IMR-90 (cell line): ENCODE data around the gene RIC8B. TPM values are rescaled to one million over a fixed set of nuclear protein-coding genes. Genes with fewer than 3 reads are reported as not detected.

Experiments used
- ATAC-seq: fragments of 200-7000 bp; cut with Tn5 transposase; 2 replicates; pipeline ENCODE4 v1.9.1; 2020; ENCODE audit warnings: low read depth, mild to moderate bottlenecking, moderate library complexity
- BruUV-seq: library from RNA; stranded (reverse); fragments of 400-500 nt; replicated peaks from 2 replicates; lab custom pipeline; 2021; lab: Mats Ljungman, UMichigan
- CTCF ChIA-PET: fragments of 300-600 bp; formaldehyde crosslinking; extraction: SDS; loops from one replicate; lab custom pipeline; 2021; ENCODE audit warnings: antibody characterized with exemption; lab: Yijun Ruan, JAX
- POLR2A ChIA-PET: fragments of 300-600 bp; sonication (Branson Sonifier 250); formaldehyde crosslinking; loops from one replicate; lab custom pipeline; 2022; ENCODE audit warnings: antibody characterized with exemption; ENCODE audit not compliant: unreplicated experiment; lab: Charles Lee
- DNase-seq: peaks from one replicate; pipeline ENCODE4 v3.0.0; 2013
- H2AFZ ChIP-seq: replicated peaks from 2 replicates; pipeline ENCODE3; 2013; ENCODE audit warnings: low read length, mild to moderate bottlenecking; ENCODE audit not compliant: poor library complexity
- H2AK5ac ChIP-seq: 2 replicates; pipeline ENCODE4 v1.6.1; 2013; ENCODE audit warnings: low read depth, low read length, inconsistent platforms
- H2AK9ac ChIP-seq: replicated peaks from 2 replicates; pipeline ENCODE3; 2013; ENCODE audit warnings: mild to moderate bottlenecking, low read depth, low read length, moderate library complexity; ENCODE audit not compliant: poor library complexity
- H2BK120ac ChIP-seq: 2 replicates; pipeline ENCODE4 v1.6.1; 2013; ENCODE audit warnings: low read depth, low read length, inconsistent platforms
- H2BK15ac ChIP-seq: 3 replicates; pipeline ENCODE4 v1.6.1; 2013; ENCODE audit warnings: low read depth, low read length, inconsistent platforms
- H2BK20ac ChIP-seq: 2 replicates; pipeline ENCODE4 v1.6.1; 2013; ENCODE audit warnings: low read depth, mild to moderate bottlenecking, inconsistent platforms, low read length, moderate library complexity
- H2BK5ac ChIP-seq: 2 replicates; pipeline ENCODE4 v1.6.1; 2013; ENCODE audit warnings: mild to moderate bottlenecking, low read depth, low read length, inconsistent platforms; ENCODE audit not compliant: poor library complexity, severe bottlenecking
- H3K14ac ChIP-seq: replicated peaks from 2 replicates; pipeline ENCODE4 v1.6.1; 2013; ENCODE audit warnings: low read depth, low read length, inconsistent platforms
- H3K18ac ChIP-seq: 2 replicates; pipeline ENCODE4 v1.6.1; 2013; ENCODE audit warnings: low read depth, low read length, control low read depth
- H3K23ac ChIP-seq: 2 replicates; pipeline ENCODE4 v1.6.1; 2013; ENCODE audit warnings: low read depth, low read length, inconsistent platforms
- H3K27ac ChIP-seq: 2 replicates; pipeline ENCODE4 v1.5.1; 2013; ENCODE audit warnings: mild to moderate bottlenecking, control low read depth, low read length; ENCODE audit not compliant: insufficient read depth
- H3K27me3 ChIP-seq: 2 replicates; pipeline ENCODE4 v1.6.1; 2013; ENCODE audit warnings: low read length; ENCODE audit not compliant: control insufficient read depth, insufficient read depth
- H3K36me3 ChIP-seq: 2 replicates; pipeline ENCODE4 v1.6.1; 2013; ENCODE audit warnings: low read length, mixed read lengths; ENCODE audit not compliant: control insufficient read depth, insufficient read depth
- H3K4ac ChIP-seq: 2 replicates; pipeline ENCODE4 v1.6.1; 2013; ENCODE audit warnings: low read depth, low read length, inconsistent platforms
- H3K4me1 ChIP-seq: 2 replicates; pipeline ENCODE4 v1.6.1; 2013; ENCODE audit warnings: low read length, mixed read lengths; ENCODE audit not compliant: control insufficient read depth, insufficient read depth
- H3K4me2 ChIP-seq: 2 replicates; pipeline ENCODE4 v1.6.1; 2013; ENCODE audit warnings: low read depth, mild to moderate bottlenecking, control low read depth, low read length, moderate library complexity
- H3K4me3 ChIP-seq: 2 replicates; pipeline ENCODE4 v1.5.1; 2013; ENCODE audit warnings: low read depth, mild to moderate bottlenecking, control low read depth, low read length, moderate library complexity; ENCODE audit not compliant: insufficient read depth
- H3K56ac ChIP-seq: 2 replicates; pipeline ENCODE4 v1.6.1; 2013; ENCODE audit warnings: low read length, inconsistent platforms; ENCODE audit not compliant: insufficient read depth; ENCODE audit errors: extremely low read depth
- H3K79me1 ChIP-seq, 2 experiments: 2 replicates each; pipeline ENCODE4 v1.6.1; 2013; ENCODE audit warnings: low read length in 2 of 2, inconsistent platforms in 1 of 2, low read depth in 1 of 2
- H3K9ac ChIP-seq: 2 replicates; pipeline ENCODE4 v1.6.1; 2013; ENCODE audit warnings: low read depth, low read length, control low read depth
- H3K9me1 ChIP-seq: 2 replicates; pipeline ENCODE4 v1.6.1; 2013; ENCODE audit warnings: low read length, inconsistent platforms; ENCODE audit not compliant: insufficient read depth
- H3K9me3 ChIP-seq: 2 replicates; pipeline ENCODE4 v1.6.1; 2013; ENCODE audit warnings: low read length; ENCODE audit not compliant: control insufficient read depth, insufficient read depth
- H4K20me1 ChIP-seq: 2 replicates; pipeline ENCODE4 v1.6.1; 2013; ENCODE audit warnings: low read length, inconsistent platforms; ENCODE audit not compliant: insufficient read depth
- H4K5ac ChIP-seq: 2 replicates; pipeline ENCODE4 v1.6.1; 2013; ENCODE audit warnings: mild to moderate bottlenecking, low read depth, low read length, control low read depth
- H4K8ac ChIP-seq, 2 experiments: 2 replicates each; pipeline ENCODE4 v1.6.1; 2013; ENCODE audit warnings: low read depth in 2 of 2, low read length in 2 of 2, control low read depth in 1 of 2, inconsistent platforms in 1 of 2
- H4K91ac ChIP-seq: 2 replicates; pipeline ENCODE4 v1.6.1; 2013; ENCODE audit warnings: low read depth, low read length, inconsistent platforms; ENCODE audit not compliant: insufficient read depth
- RAD21 ChIP-seq: IDR thresholded peaks from 2 replicates; pipeline ENCODE4 v1.6.1; 2012; ENCODE audit warnings: low read length, improper control_type of control experiment
- RCOR1 ChIP-seq: IDR thresholded peaks from 2 replicates; pipeline ENCODE4 v1.6.1; 2012; ENCODE audit warnings: mild to moderate bottlenecking, low read length, improper control_type of control experiment; ENCODE audit not compliant: insufficient replicate concordance
- SMC3 ChIP-seq: fragments of 150-350 bp; IDR thresholded peaks from 2 replicates; pipeline ENCODE4 v1.6.1; 2016; ENCODE audit warnings: low read depth, mild to moderate bottlenecking, antibody characterized with exemption, low read length, moderate library complexity
- WGBS, 2 experiments: methylation state at CpG; one replicate each; pipeline versions ENCODE4 v1.1.5 to v1.1.7; 2013; ENCODE audit warnings: missing lambda C conversion rate in 2 of 2; ENCODE audit not compliant: insufficient read length in 1 of 2; ENCODE audit errors: extremely low coverage in 2 of 2; 5-methylcytosine and 5-hydroxymethylcytosine counted together
- dilution Hi-C: fragments of 300-500 bp; cut with HindIII; formaldehyde crosslinking; loops from one replicate; pipeline ENCODE4 v1.14.3; 2018; ENCODE audit warnings: low sequenced_read_pairs; ENCODE audit not compliant: unreplicated experiment
- in situ Hi-C: fragments of 300-500 bp; cut with MboI; formaldehyde crosslinking; loops from 3 replicates; pipeline ENCODE4 v1.14.3; 2019; ENCODE audit warnings: low sequenced_read_pairs, inconsistent platforms, mixed read lengths
- intact Hi-C: fragments of 100-400 bp; cut with micrococcal nuclease; formaldehyde crosslinking; loops from 2 replicates; pipeline ENCODE4 v1.10.0; 2022
- polyA plus RNA-seq, 3 experiments: library from polyadenylated mRNA; depleted of rRNA; stranded (reverse); fragments of >200 nt; gene quantifications; 2 replicates each; pipeline ENCODE4 v1.2.3, GENCODE V29; 2012; ENCODE audit warnings: low replicate concordance in 1 of 3
- total RNA-seq: library from RNA; depleted of rRNA; stranded (reverse); fragments of >200 nt; gene quantifications from 2 replicates; pipeline ENCODE4 v1.2.3, GENCODE V29; 2012
- TF ChIP-seq, protein P1 (sequence below): conservative IDR thresholded peaks from 2 replicates; pipeline ENCODE4 v1.5.1; 2012; ENCODE audit warnings: mild to moderate bottlenecking, low read depth, low read length, improper control_type of control experiment

RIC8B gene
- total and polyA plus RNA-seq, 2 of the 4 experiments (the other 2 are of a cell fraction), result 5.5 to 19.5 TPM

DNA sequence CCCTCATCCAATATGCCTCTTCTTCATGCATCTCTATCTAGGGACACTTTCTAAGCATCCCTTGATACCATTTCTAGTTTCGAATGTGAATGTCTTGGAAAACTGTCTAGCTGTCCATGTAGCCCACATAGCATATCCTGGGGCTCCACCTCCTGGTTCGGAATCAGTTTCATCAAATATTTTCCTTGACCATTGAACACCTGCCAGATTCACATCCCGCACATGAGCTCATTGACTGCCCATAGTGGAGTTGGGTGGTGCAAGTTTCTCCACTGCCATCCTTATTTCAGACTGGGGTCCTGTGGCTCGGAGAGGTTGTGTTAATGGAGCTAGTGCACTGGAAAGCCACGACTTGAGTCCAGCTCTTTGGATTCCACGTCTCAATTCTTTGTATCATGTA, 122.6 kb downstream of the RIC8B start:
- no TSS peak for BruUV-seq
- no peak overlapping the region for H4K5ac ChIP-seq
- no peaks in the 10 kb centered on the region for H3K36me3 ChIP-seq
- ChIA-PET CTCF (interaction anchor here (1.7 kb wide), 1 partner anchor 22 kb away, joined by 4 read pairs; no protein-coding TSS in a partner anchor), POLR2A (no interaction called here)
- no peak overlapping the region for H2BK5ac ChIP-seq
- peak; percentile 27 for TF ChIP-seq SMC3
- peak; percentile 50 for TF ChIP-seq RAD21
- TF ChIP-seq, protein P1, sequence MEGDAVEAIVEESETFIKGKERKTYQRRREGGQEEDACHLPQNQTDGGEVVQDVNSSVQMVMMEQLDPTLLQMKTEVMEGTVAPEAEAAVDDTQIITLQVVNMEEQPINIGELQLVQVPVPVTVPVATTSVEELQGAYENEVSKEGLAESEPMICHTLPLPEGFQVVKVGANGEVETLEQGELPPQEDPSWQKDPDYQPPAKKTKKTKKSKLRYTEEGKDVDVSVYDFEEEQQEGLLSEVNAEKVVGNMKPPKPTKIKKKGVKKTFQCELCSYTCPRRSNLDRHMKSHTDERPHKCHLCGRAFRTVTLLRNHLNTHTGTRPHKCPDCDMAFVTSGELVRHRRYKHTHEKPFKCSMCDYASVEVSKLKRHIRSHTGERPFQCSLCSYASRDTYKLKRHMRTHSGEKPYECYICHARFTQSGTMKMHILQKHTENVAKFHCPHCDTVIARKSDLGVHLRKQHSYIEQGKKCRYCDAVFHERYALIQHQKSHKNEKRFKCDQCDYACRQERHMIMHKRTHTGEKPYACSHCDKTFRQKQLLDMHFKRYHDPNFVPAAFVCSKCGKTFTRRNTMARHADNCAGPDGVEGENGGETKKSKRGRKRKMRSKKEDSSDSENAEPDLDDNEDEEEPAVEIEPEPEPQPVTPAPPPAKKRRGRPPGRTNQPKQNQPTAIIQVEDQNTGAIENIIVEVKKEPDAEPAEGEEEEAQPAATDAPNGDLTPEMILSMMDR, result peak; percentile 40
- TF ChIP-seq RCOR1, result no peak
- H3K4ac ChIP-seq, result no peak overlapping the region
- no peak overlapping the region for H2AFZ ChIP-seq
- no peak overlapping the region for H3K4me3 ChIP-seq
- peak; percentile 45 for DNase-seq
- no peak overlapping the region for H2AK5ac ChIP-seq
- in situ Hi-C loops (no loop called here), intact Hi-C loops (no loop called here), dilution Hi-C loops (no loop called here)
- no peak overlapping the region for H2BK120ac ChIP-seq
- no peaks in the 10 kb centered on the region for H4K20me1 ChIP-seq
- H4K8ac ChIP-seq, result no peak overlapping the region
- H3K27me3 ChIP-seq, result peaks cover 9% of the 10 kb centered on the region; the same call in 1 of the 2 replicates
- H3K79me1 ChIP-seq, result no peaks in the 10 kb centered on the region
- H2BK15ac ChIP-seq, result no peak overlapping the region
- H3K14ac ChIP-seq, result no peak overlapping the region
- H3K18ac ChIP-seq, result no peak overlapping the region
- no peak for ATAC-seq
- no peak overlapping the region for H3K23ac ChIP-seq
- no peak overlapping the region for H3K9ac ChIP-seq
- H3K9me3 ChIP-seq, result peaks cover 2% of the 10 kb centered on the region; the same call in 1 of the 2 replicates
- no peaks in the 10 kb centered on the region for H3K4me1 ChIP-seq
- H4K91ac ChIP-seq, result no peak overlapping the region
- H3K56ac ChIP-seq, result no peak overlapping the region
- WGBS, 2 experiments, result 100% methylated on average over 1 of the region's 6 CpGs; no CpG with 5 or more reads in 1 of the 2 experiments
- no peaks in the 10 kb centered on the region for H3K9me1 ChIP-seq
- H2BK20ac ChIP-seq, result no peak overlapping the region
- no peak overlapping the region for H2AK9ac ChIP-seq
- no peak overlapping the region for H3K27ac ChIP-seq
- no peak overlapping the region for H3K4me2 ChIP-seq
